ENCODE results near the gene TMCC3.
"Not testable (repeated sequence)": the region's sequence is repeated elsewhere in the genome, so short reads cannot be mapped to it uniquely, and the experiment has no call there.

TMCC3 gene

GRCh38 chr12:94596596-94596995, 53.8 kb downstream of the TMCC3 start:
- DNase-seq, result no peak

- DNase-seq, result no peak
Observed at GRCh38 chr12:94595152-94595551, 55.2 kb downstream of the TMCC3 start.

GRCh38 chr12:94594443-94594825, 55.9 kb downstream of the TMCC3 start:
- DNase-seq, result no peak

GRCh38 chr12:94593822-94594442, 56.4 kb downstream of the TMCC3 start:
- DNase-seq, result no peak

GRCh38 chr12:94592723-94593122, 57.6 kb downstream of the TMCC3 start:
- not testable (repeated sequence) for DNase-seq

GRCh38 chr12:94592080-94592479, 58.3 kb downstream of the TMCC3 start:
- no peak for DNase-seq

- DNase-seq, result no peak
Observed at GRCh38 chr12:94590428-94590827, 59.9 kb downstream of the TMCC3 start.

GRCh38 chr12:94589591-94590001, 60.8 kb downstream of the TMCC3 start:
- DNase-seq, result no peak

GRCh38 chr12:94588346-94588745, 62.0 kb downstream of the TMCC3 start:
- DNase-seq, result no peak

- DNase-seq, result no peak
Observed at GRCh38 chr12:94587266-94588241, 62.8 kb downstream of the TMCC3 start.

- no peak for DNase-seq
Observed at GRCh38 chr12:94586589-94587259, 63.6 kb downstream of the TMCC3 start.

- DNase-seq, result no peak
Observed at GRCh38 chr12:94585626-94586025, 64.7 kb downstream of the TMCC3 start.

- no peak for DNase-seq
Observed at GRCh38 chr12:94584377-94584776, 66.0 kb downstream of the TMCC3 start.

- no peak for DNase-seq
Observed at GRCh38 chr12:94582591-94582990, 67.8 kb downstream of the TMCC3 start.

- DNase-seq, result no peak
Observed at GRCh38 chr12:94575645-94576403, 74.5 kb downstream of the TMCC3 start.

- no peak for DNase-seq
Observed at GRCh38 chr12:94575024-94575423, 75.3 kb downstream of the TMCC3 start.

- no peak for DNase-seq
Observed at GRCh38 chr12:94571556-94571955, 78.8 kb downstream of the TMCC3 start.

GRCh38 chr12:94570161-94570560, 80.2 kb downstream of the TMCC3 start:
- DNase-seq, result no peak

GRCh38 chr12:94567761-94568160, 82.6 kb downstream of the TMCC3 start:
- no peak for DNase-seq

GRCh38 chr12:94566345-94566744, 84.0 kb downstream of the TMCC3 start:
- DNase-seq, result no peak

- no peak for DNase-seq
Observed at GRCh38 chr12:94565683-94566082, 84.7 kb downstream of the TMCC3 start.

- DNase-seq, result no peak
Observed at GRCh38 chr12:94563286-94563685, 87.1 kb downstream of the TMCC3 start.

- no peak for DNase-seq
Observed at GRCh38 chr12:94561943-94562411, 88.4 kb downstream of the TMCC3 start.

Measured in activated CD4-positive, alpha-beta T cell treated with anti-CD3 and anti-CD28 coated beads, Interleukin-2, amount 50 U/mL, for 4 hours (primary cell).